Suprapubic skin (tissue), 4 donors: ENCODE measurements around the gene RUNDC3A. TPM values are rescaled to one million over a fixed set of nuclear protein-coding genes. Genes with fewer than 3 reads are reported as not detected.

Experiments used
- DNase-seq, 2 donors: peaks; one replicate each; pipeline ENCODE4 v3.0.0-alpha.2; 2019; ENCODE audit warnings: low spot score in 2 of 2
- H3K27ac ChIP-seq: fragments of 200-600 bp; sonication (generic); one replicate; pipeline ENCODE4 v1.5.1; 2019
- H3K27me3 ChIP-seq: fragments of 200-600 bp; sonication (generic); one replicate; pipeline ENCODE4 v1.5.1; 2019
- H3K36me3 ChIP-seq: fragments of 200-600 bp; sonication (generic); one replicate; pipeline ENCODE4 v1.5.1; 2019
- H3K4me1 ChIP-seq: fragments of 200-600 bp; sonication (generic); one replicate; pipeline ENCODE4 v1.5.1; 2019
- H3K4me3 ChIP-seq: fragments of 200-600 bp; sonication (generic); one replicate; pipeline ENCODE4 v1.5.1; 2019; ENCODE audit warnings: mild to moderate bottlenecking
- H3K9me3 ChIP-seq: fragments of 200-600 bp; sonication (generic); one replicate; pipeline ENCODE4 v1.5.1; 2019
- CTCF ChIP-seq, 2 donors: fragments of 200-600 bp in 1 of 2; fragments of 450-650 bp in 1 of 2; sonication (generic) in 1 of 2; IDR thresholded peaks; one replicate each; pipeline ENCODE4 v1.5.1; 2016 to 2019; ENCODE audit warnings: antibody characterized with exemption in 2 of 2, mild to moderate bottlenecking in 1 of 2, moderate library complexity in 1 of 2
- EP300 ChIP-seq: sonication (generic); formaldehyde crosslinking; IDR thresholded peaks from one replicate; pipeline ENCODE4 v1.6.1; 2017; ENCODE audit warnings: antibody characterized with exemption
- POLR2A ChIP-seq, 2 donors: fragments of 450-650 bp; IDR thresholded peaks; one replicate each; pipeline ENCODE4 v1.6.1; 2017; ENCODE audit warnings: antibody characterized with exemption in 2 of 2, mild to moderate bottlenecking in 2 of 2, moderate library complexity in 2 of 2
- POLR2AphosphoS5 ChIP-seq, 3 donors: sonication (generic); formaldehyde crosslinking; IDR thresholded peaks; one replicate each; pipeline ENCODE4 v1.6.1; 2017; ENCODE audit warnings: antibody characterized with exemption in 3 of 3
- WGBS: methylation state at CpG from one replicate; pipeline ENCODE4 v1.1.5; 2018; 5-methylcytosine and 5-hydroxymethylcytosine counted together
- total RNA-seq, 4 donors: library from RNA; depleted of rRNA; stranded (reverse); fragments of >200 nt; gene quantifications; one replicate each; pipeline ENCODE4 v1.1.0, GENCODE V29; 2016

RUNDC3A gene
- total RNA-seq, 4 donors from 2014 or later: 12.6 to 22.0 (median 14.7) TPM

DNA sequence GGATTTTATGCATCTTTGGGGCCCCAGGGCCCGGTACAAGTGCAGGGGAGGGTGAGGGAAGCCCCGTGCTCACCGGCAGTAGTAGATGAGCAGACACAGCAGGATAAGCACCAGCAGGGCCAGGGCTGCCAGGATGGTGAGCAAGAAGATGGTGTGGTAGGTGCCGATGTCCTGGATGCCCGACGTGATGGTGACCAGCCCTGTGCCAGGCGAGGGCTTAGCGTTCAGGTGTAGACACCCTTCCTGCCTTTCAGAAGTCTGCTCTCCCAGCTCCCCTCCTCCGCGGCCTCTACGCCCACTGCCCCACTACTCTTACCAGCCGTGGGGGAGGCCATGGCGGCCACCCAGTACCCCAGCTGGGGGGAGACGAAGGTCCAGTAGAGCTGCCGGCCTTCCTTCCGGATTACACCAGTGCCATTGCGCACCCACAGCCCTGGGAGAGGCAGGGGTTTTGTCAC is 47.3 kb downstream of the RUNDC3A start:
- Histone ChIP-seq H3K27me3 (no peaks in the 10 kb centered on the region), H3K4me3 (no peak overlapping the region), H3K9me3 (no peaks in the 10 kb centered on the region), H3K36me3 (peaks cover 28% of the 10 kb centered on the region), H3K27ac (no peak overlapping the region), H3K4me1 (peaks cover 10% of the 10 kb centered on the region)
- peak in 1 of 2 donors; percentile 58 for DNase-seq
- no peak for TF ChIP-seq CTCF (IDR thresholded peaks at IDR 0.05)
- WGBS: 87% methylated on average over 8 of the region's 17 CpGs

GRCh38 chr17:44356241-44356640 is 47.8 kb downstream of the RUNDC3A start:
- no peaks in the 10 kb centered on the region for H3K9me3 ChIP-seq
- WGBS: 81% methylated on average over 7 of the region's 11 CpGs
- H3K4me3 ChIP-seq: no peak overlapping the region

DNA sequence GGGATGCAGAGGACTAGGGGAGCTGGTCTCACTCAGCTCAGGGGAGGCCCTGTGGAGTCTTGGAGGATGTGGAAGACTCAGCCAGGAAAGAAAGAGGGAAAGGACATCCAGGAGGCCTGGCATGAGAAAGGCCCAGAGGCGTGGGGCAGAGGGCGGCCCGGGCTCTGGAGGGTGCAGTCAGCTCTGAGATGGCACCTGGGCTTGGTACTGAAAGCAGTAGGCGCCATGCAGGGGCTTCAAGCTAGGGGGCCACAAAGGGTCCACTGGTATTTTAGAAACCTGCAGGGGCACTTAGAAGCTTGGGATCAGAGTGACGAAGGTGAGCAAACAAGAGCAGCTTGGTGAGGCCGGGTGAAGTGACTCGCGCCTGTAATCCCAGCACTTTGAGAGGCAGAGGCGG is 49.7 kb downstream of the RUNDC3A start:
- H3K4me3 ChIP-seq: no peak overlapping the region
- peaks cover 4% of the 10 kb centered on the region for H3K36me3 ChIP-seq
- peaks cover 19% of the 10 kb centered on the region for H3K4me1 ChIP-seq
- peak in 1 of 2 donors; percentile 64 for DNase-seq
- no peak overlapping the region for H3K27ac ChIP-seq
- peaks cover 6% of the 10 kb centered on the region for H3K27me3 ChIP-seq
- no peaks in the 10 kb centered on the region for H3K9me3 ChIP-seq
- no peak for TF ChIP-seq EP300
- no peak for TF ChIP-seq POLR2AphosphoS5 (IDR thresholded peaks at IDR 0.05)
- no peak for TF ChIP-seq POLR2A (IDR thresholded peaks at IDR 0.05)
- no peak for TF ChIP-seq CTCF (IDR thresholded peaks at IDR 0.05)
- WGBS: 82% methylated on average over 9 of the region's 9 CpGs

More at GRCh38 chr17:44356241-44356640, 47.8 kb downstream of the RUNDC3A start:
- no peaks in the 10 kb centered on the region for H3K27me3 ChIP-seq
- no peak overlapping the region for H3K27ac ChIP-seq
- TF ChIP-seq CTCF (IDR thresholded peaks at IDR 0.05) (no peak), POLR2A (IDR thresholded peaks at IDR 0.05) (no peak), POLR2AphosphoS5 (IDR thresholded peaks at IDR 0.05) (no peak), EP300 (no peak)
- H3K4me1 ChIP-seq: peaks cover 10% of the 10 kb centered on the region
- peaks cover 22% of the 10 kb centered on the region for H3K36me3 ChIP-seq
- peak in 1 of 2 donors; percentile 63 for DNase-seq

DNA sequence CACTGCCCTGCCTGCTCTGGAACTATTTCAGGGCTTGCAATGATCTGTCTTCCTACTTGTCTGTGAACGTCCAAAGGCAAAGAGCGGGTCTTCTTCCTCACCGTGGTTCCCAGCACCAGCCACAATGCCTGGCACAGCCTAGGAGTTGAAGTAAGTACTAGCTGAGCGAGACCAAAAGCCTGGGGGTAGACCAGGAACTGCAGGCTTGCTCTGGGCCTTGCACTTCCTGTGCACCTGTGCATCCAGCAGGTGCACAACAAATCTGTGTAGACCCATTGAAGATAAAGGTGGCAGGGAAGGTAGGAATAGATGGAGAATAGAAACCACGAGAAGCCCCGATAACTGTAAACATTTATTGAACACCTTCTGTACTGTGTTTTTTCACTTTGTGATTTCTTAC is 50.6 kb downstream of the RUNDC3A start:
- Histone ChIP-seq H3K9me3 (no peaks in the 10 kb centered on the region), H3K36me3 (no peaks in the 10 kb centered on the region), H3K27ac (no peak overlapping the region), H3K4me3 (no peak overlapping the region), H3K27me3 (peaks cover 6% of the 10 kb centered on the region), H3K4me1 (peaks cover 21% of the 10 kb centered on the region)
- no peak for DNase-seq
- WGBS: 65% methylated on average over 6 of the region's 6 CpGs
- no peak for TF ChIP-seq POLR2AphosphoS5 (IDR thresholded peaks at IDR 0.05)
- TF ChIP-seq POLR2A (IDR thresholded peaks at IDR 0.05): no peak

- DNase-seq: no peak
- TF ChIP-seq EP300 (no peak), POLR2A (IDR thresholded peaks at IDR 0.05) (no peak), CTCF (IDR thresholded peaks at IDR 0.05) (no peak), POLR2AphosphoS5 (IDR thresholded peaks at IDR 0.05) (no peak)
- Histone ChIP-seq H3K4me3 (no peak overlapping the region), H3K9me3 (no peaks in the 10 kb centered on the region), H3K4me1 (peaks cover 20% of the 10 kb centered on the region), H3K36me3 (no peaks in the 10 kb centered on the region), H3K27ac (no peak overlapping the region), H3K27me3 (peaks cover 6% of the 10 kb centered on the region)
- 71% methylated on average over 8 of the region's 14 CpGs for WGBS
Measured at GRCh38 chr17:44359458-44360143, 51.2 kb downstream of the RUNDC3A start.
